ENCODE results near the gene ABCB11.
"Not testable (repeated sequence)": the region's sequence is repeated elsewhere in the genome, so short reads cannot be mapped to it uniquely, and the experiment has no call there.

Gene ABCB11

DNA sequence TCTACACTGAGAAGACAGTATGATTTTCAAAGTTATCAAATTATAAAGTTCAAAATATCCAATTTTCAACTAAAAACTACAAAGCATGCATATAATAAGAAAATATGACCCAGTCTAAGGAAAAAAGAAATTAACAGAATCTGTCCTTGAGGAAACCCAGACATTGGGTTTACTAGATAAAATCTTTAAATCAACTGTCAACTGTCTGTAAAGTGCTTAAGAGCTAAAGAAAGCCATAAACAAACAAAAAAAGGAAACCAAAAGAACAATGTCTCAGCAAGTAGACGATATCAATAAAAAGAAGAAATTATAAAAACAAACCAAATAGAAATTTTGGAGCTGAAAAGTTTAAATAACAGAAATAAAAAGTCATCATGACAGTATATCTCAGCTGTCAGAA lies 10.5 kb upstream of the ABCB11 start:
- DNase-seq = no peak

DNA sequence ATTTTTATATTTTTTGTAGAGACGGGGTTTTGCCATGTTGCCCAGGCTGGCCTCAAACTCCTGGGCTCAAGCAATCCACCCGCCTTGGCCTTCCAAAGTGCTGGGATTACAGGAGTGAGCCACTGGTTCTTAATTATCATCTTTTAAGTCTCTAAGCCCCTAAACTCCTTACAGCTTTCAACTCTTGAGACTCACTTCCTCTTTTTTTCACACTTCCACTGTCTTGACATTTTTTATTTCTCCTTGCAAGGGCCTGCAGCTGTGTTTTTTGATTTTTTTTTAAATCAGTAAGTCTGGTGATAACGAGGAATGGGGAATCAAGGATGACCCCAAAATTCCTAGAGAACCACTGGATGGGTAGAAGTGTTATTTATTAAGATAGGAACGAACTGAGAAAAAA lies 8.6 kb upstream of the ABCB11 start:
- DNase-seq = no peak

DNA sequence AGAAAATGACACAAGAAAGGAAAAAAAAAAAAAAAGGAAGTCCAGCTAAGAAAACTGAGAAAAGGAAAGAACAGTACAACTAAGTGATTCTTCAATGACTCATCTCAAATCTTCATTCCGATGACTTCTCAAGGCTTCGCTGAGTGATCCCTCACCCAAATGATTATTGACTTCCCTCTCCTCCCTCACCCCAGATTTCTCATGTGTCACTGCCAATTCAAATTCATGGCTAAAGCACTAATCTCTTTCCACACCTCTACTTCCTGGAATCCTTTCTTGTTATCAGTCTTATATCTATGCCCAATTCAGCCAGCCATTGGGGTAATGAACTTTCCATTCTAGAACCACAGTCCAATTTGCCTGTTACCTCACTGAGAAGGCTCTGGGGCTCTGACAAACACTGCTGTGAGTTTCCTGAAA lies 7.2 kb upstream of the ABCB11 start:
- DNase-seq = no peak

DNA sequence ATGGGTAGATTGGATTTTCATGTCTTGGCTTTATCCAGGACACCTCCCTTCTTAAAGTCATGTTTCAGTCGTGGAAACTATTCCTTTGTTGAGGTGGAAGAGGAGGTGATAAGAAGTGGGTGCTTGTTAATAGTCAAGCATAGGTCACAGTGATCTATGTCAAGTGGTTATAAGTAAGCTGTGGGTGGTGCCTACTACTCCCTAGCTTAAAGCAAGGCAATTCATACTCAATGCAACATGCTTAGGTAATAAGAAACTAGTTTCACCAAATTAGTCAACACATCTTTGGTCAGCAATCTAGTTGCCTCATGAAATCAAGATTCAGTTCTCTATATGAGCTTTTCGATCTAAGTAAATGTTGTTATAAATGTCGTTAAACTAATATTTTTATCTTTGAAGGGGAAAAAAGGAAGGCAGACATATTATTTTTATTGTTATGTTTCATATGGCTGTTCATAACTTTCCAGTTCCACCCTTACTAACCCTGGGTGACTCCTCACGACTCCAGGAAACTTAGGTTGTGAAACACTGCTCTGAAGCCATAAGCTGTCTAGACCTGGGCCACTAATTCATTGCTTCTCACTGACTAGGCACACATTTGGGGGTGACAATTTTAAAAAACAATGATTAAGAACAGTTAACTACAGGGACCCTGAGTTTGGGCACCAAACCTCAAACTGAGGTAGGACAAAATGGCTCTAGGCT lies 5.8 kb upstream of the ABCB11 start:
- DNase-seq = no peak

DNA sequence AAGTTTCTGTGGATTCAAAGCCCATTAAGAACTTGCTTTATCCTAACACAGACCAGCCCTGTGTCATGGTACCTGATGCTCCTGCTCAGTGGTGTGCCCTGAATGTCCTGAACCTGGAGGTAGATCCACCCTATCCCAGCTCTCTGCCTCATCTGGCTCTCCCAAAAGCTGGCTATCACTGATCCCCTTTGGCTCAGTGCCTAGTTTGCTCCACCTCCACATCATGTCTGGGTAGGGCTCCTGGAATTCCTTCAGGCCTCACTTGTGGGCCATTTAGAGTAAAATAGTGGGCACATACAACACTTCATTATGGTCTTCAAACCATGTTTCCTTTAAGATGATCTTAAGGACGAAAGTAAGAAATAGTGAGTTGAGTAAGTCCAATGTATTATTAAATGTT lies 4.8 kb upstream of the ABCB11 start:
- peak in 1 of 2 experiments; percentile 13 for DNase-seq

DNA sequence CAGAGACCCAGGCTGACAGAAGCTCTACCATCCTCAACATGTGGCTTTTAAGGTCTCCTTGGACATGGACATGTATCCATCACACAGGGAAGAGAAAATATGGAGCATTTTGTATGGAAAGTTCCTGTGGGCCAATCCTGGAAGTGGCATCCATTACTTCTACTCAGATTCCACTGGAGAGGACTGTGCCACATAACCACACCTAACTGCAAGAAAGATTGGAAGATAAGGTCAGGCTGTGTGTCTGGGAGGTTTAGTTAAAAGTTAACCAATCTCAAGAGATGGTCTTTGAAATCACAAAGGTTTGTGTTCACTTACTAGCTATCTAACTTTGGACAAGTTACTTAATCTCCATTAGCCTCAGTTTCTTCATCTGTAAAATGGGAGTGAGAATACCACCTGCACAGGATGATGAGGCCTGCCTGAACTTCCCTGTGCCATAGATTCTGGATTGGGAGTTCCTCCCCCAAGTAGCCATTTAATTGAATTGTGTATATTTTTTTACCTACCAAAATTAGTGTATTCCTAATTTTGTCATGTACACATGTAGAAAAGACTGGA lies 3.9 kb upstream of the ABCB11 start:
- no peak for DNase-seq

DNA sequence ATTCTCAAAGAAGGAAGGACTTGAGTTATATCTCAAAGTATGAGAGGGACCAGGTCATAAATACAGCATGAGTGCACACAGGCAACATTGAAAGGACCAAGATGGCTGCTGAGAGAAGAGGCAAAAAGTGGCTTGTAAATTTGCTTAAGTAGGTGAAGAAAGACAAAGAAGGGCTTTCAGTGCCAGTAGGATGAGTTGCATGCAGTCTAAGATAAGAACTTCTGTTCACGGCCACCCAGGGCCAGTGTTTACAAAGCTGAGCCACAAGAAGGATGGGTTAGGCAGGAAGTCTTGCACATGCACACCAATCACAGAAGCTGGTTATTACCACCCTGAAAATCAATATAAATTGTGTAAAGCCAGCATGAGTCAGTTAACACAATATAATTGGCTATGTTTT lies 3.1 kb upstream of the ABCB11 start:
- DNase-seq = no peak

DNA sequence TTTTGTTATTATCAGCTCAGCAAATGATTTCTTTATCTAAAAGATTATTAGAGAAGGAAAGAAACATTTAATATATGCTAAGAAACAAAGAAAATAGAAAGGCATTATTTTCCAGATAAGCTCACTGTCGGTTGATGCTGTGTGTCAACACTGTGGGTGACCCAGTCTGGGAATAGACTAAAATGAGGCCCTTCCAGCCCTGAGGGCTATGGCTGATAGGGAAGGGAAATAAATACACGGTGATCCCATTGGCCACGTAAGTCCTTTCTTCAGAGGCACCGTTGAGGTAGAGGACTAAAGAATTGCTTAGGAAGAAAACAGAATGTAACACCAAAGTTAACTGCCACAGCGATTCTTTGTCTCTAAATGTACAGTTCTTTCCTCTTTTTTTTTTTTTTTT lies 1.8 kb downstream of the ABCB11 start:
- DNase-seq = no peak

DNA sequence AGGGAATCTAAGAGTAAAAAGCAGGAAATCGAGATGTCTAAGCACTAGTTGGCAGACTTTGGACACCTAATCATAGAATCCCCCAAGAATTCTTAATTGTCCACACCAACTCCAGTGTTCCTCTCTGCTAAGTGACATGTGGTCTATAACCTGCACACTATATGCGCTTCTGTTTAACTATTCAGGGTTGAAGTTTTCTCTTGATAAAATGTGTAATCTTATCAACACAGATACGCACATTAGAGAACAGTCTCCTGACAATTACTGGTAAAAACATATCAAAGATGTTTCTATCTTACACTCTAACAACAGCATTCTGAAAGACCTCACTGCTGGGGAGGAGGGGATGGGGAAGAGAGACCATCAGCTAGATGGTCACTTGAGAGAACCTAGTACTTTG lies 3.9 kb downstream of the ABCB11 start:
- no peak for DNase-seq

DNA sequence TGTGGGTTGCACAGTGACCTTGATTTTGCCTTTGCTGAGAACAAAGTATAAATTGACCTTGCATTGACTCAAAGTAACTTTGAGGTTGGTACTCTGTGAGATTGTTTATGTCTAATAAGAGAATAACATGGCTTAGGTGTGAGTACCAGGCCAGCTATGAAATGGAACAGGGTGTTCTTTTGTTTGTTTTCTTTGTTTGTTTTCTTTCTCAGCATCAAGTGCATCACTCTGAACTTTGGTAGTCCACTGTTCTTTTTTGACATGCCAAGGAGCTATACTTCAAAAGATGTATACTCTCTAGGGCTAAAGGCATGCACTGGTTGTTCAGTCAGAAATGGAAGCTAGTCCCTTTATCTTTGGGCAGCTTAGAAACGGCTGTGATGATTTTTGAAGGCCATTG lies 5.1 kb downstream of the ABCB11 start:
- DNase-seq = no peak

DNA sequence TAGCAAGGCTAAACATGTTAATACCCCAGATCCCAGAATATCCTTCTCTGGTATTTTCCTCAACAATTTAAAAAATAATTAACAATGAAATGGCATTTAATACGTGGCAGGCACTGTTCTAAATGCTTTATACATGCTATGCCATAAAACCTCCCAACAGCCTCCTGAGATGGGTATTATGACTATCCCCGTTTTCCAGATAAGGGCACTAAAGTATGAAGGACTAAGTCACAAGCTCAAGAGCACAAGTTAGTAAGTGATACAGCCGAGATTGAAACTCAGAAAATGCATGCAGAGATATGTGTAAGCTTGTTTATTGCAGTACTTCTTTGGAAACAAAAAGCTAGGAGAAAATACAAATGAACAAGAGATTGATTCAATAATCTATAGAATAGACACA lies 8.0 kb downstream of the ABCB11 start:
- DNase-seq = no peak

DNA sequence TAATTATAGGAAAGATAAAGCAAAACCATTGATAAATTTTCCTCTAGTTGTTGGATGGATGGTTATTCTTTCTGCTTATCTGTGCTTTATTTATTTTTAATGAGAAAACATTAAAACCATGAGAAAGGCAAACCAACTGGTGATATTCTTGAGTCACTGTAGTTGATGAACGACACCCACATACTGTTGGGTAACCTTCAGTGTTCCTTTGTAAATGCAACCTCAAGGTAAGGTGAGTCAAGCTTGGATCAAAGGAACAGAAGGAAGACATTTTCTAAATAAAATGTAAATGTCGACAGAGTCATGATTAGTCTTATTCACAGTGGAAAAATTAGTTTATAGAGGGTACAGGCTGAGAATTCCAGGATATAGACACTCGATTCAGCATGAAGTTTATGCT lies 12.7 kb downstream of the ABCB11 start:
- no peak for DNase-seq

DNA sequence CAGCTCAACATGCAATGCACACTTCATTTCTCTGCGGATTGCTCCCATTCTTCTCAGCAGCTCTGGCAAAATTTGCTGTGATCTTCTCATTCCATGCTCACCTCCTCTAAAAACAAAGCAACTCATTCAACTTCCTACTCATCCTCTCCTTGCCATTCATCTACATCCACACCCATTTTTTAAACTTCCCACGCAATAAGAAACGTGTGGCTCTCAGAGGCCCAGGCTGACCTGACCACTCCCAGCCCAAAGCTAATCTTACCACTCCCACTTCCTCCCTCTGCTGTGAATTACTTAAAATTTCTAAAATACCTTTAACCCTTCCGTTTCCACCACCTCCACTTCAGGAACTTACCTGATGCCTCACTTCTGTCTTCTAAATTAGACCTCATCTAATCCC lies 15.2 kb downstream of the ABCB11 start:
- no peak for DNase-seq

DNA sequence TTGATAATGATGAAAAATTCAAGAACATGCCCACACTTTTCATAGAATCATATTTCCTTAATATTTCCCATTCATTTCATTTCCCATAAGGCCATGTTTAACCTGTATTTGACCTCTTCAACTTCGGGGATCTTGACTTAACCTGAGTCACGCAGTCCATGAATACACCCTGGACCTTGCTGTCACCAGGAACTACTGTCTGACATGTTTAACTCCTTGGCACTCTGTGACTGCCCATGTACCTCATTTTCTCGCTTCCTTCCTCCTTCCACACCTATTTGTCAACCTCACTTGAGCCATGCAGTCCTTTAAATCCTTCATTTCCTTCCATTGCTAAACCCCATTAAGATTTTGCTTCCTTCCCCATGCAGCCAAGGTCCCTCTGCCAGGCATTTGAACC lies 16.3 kb downstream of the ABCB11 start:
- DNase-seq = no peak

DNA sequence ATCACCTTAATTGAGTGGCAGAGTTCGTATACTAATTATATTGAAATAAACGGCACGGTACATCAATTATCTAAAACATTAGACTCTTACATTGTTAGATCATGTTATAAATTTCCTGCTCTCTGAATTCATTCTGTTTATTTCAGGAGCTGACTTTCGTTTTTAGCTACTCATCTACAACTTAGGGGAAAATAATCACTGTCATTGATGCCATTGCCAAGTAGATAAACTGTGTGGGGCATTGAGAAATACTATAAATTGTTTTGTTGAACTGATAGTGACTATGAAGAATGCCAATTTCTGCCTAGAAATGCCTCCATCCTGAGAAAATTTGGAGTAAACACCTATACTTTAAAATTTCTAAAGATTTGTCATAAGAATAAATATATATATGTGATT lies 17.5 kb downstream of the ABCB11 start:
- no peak for DNase-seq

DNA sequence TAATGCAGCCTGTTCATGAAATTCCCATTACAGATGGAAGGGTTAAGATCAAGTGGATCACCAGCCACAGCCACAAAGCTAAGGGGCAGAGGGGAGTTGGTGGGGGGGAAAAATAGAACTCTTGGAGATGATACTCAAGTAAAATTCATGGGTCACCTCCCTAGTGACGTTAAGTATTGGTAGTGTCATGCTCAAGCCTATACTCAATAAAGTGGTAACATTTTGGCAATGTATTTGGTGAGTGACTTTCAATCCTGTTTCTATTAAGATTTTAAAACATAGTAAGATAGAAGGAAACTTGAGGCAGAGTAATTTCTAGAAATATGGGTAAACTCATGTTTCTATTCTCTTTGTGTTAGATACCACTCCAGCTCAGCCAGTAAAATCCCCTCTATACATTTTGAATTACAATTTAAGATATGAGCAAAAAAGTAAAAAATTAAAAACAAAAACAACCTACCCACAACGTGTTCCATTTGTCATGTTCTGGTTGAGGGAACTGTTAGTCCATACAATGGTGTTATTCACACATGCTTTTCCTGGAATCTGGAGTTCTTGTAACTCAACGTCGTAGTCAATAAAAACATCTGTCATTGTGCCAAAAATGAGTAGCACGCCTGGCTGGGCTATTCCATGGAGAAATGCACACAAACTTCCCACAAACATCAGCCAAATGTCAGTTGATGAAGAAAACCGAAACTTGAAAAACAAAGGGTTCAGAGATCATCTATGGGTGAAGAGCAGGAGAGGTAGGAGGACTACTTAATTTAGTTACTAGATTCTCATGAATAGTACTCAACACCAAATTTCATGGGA lies 18.1 kb downstream of the ABCB11 start:
- no peak for DNase-seq

DNA sequence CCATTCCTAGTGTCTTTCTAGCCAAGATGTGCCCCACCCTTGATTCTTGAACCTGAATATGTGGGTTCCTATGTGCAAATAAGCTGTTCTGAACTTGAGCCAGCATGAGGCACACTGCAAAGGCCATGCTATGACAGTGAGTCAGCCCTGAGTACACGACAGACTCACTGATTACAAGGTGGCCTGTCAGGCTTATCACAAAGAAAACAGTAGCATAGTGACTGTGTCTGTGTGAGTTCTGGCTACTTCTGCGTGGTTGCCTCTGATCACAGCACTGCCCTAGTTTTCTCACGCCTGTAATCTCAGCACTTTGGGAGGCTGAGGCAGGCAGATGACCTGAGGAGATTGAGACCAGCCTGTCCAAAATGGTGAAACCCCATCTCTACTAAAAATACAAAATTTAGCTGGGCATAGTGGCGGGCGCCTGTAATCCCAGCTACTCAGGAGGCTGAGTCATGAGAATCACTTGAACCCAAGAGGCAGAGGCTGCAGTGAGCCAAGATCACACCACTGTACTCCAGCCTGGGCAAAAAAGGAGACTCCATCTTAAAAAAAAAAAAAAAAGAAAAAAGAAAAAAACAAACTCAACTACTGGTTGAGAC lies 18.8 kb downstream of the ABCB11 start:
- DNase-seq = not testable (repeated sequence)

DNA sequence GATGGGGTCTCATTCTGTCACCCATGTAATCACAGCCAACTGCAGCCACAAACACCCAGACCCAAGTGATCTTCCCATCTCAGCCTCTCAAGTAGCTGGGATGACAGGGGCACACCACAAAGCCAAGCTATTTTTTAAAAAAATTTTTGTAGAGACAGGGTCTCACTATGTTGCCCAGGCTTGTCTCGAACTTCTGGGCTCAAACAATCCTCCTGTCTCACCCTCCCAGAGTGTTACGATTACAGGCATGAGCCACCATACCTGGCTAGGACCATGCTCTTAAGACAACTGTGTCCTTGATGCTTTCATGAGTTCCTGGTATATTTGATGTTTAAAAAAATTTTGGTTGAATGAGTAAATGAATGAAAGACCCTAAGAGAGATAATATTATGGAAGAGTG lies 19.4 kb downstream of the ABCB11 start:
- no peak for DNase-seq

DNA sequence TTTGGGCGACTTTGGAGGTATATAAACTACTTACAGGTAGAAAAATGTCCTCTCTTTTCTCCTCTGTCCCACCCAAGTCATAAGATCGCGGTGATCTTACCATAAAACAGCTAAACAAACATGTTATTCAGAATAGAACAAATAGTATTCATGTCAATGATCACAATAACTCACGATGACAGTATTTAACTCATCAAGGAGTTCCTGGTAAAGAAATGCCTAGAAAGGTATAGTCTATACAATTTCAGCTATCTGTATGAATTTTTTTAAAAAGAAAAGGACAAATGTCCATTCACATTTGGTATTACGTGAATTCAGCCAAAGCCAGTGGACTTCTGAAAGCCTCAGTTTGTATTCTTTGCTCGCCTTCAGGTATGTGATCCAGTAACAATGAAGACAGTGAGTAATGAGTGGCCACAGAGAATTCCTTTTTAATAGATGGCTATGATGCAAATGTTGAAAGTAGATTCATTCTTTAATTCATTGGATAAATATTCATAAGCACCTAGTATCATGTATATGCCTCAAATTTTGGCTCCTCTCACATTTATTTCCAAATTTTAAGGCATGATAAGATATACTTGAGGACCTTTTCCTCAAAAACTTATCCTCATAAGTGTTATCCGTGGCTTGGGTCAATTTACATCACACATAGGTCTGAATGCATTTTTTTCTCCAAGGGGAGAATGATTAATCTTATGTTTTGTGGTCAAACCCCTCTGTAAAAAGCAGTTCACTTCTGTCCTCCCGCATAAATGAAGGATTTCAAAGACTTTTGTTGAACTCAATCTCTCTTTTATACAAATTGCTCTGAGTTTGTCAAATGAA lies 20.3 kb downstream of the ABCB11 start:
- no peak for DNase-seq

DNA sequence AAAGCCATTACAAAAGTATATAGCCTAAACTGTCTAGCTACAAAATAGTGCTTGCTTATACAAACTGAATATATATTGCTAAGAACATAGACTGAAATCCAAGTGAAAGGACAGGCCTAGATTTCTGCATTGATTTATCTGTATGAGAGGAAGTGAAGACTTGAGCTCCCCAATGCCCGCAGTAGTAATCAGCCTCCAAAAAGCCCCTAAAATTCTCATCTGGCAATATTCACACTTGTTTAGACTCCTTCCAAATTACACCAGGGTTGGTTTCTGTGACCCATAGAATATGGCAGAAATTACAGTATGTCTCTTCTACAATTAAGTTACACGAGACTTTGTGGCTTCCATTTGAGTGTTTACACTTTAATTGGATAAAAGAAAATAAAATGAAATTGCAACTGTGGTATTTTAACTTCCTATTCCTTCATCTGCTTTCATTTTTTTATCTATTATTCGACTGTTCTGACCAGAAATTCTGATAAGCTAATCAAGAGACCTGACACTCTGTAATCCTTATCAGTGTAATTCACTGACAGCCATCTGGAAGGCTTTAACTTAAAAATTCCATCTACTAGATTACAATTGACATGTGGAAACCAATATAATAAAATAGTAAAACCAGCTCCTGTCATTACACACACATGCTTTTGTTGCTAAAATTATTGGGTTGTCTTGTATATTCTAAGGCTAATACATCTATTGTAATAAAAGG lies 21.1 kb downstream of the ABCB11 start:
- DNase-seq = no peak

DNA sequence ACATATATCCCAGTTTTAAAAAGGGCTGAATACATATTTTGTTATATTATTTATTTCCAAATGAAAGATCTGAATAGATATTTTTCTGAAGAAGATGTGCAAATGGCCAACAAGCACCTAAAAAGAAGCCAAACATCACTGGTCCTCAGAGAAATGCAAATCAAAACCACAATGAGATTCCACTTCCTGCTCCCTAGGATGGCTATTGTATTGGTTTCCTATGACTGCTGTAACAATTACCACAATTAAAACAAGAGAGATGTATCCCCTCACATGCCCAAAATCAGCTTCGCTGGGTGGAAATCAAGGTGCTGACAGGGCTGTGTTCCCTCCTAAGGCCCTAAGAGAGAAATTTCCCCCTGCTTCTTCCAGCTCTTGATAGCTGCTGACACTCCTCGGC lies 23.2 kb downstream of the ABCB11 start:
- DNase-seq = no peak

DNA sequence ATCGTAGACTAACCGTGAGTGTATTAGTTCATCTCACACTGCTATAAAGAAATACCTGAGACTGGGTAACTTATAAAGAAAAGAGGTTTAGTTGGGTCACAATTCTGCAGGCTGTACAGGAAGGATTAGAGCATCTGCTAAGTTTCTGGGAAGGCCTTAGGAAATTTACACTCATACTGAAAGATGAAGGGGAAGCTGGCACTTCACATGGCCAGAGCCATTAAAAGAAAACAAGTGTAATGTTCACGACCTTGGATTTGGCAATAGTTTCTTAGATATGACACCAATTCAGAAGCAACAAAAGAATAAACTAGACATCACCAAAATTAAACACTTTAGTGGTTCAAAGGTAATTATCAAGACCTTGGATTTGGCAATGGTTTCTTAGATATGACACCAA lies 23.8 kb downstream of the ABCB11 start:
- no peak for DNase-seq
